WI38 (cell line): ENCODE measurements around the gene DEF6.

ENCODE experiments used
- H3K4me3 ChIP-seq: 2 replicates; pipeline ENCODE4 v1.5.1; 2011; ENCODE audit warnings: low read depth, mild to moderate bottlenecking, control low read depth, low read length
- CTCF ChIP-seq: IDR thresholded peaks from 2 replicates; pipeline ENCODE4 v1.5.1; 2012; ENCODE audit warnings: low read depth, mild to moderate bottlenecking, control low read depth, low read length

DEF6 gene

GRCh38 chr6:35370785-35371493 lies 73.3 kb downstream of the DEF6 start:
- H3K4me3 ChIP-seq, result no peak overlapping the region
- no peak for TF ChIP-seq CTCF
